GM10266 (cell line): Measurements from ENCODE around the gene FCRLB.
"Not testable (repeated sequence)": the region's sequence is repeated elsewhere in the genome, so short reads cannot be mapped to it uniquely, and the experiment has no call there.

ENCODE experiments used
- DNase-seq: peaks from one replicate; pipeline ENCODE4 v3.0.0; 2012; ENCODE audit errors: extremely low spot score
- CTCF ChIP-seq: IDR thresholded peaks from 2 replicates; pipeline ENCODE4 v1.5.1; 2012; ENCODE audit warnings: mild to moderate bottlenecking, low read depth; ENCODE audit not compliant: control insufficient read depth, insufficient read depth; ENCODE audit errors: missing control alignments

Gene FCRLB

GRCh38 chr1:161749509-161750407 lies 28.4 kb downstream of the FCRLB start, which contains the start of gene DUSP12:
Gene DUSP12, plus strand, starts transcription at chr1:161749786. Its CDS starts 16 bp downstream, at chr1:161749802.
- DNase-seq: peak; percentile 79
- peak; percentile 55 for TF ChIP-seq CTCF

GRCh38 chr1:161763522-161764098 lies 42.3 kb downstream of the FCRLB start:
- TF ChIP-seq CTCF: peak; percentile 54
- DNase-seq: no peak

GRCh38 chr1:161766102-161766981 lies 45.0 kb downstream of the FCRLB start, which contains the start of gene ATF6:
Gene ATF6, plus strand, starts transcription at chr1:161766320. Its CDS starts 41 bp downstream, at chr1:161766361.
- peak; percentile 70 for DNase-seq
- no peak for TF ChIP-seq CTCF

- no peak for TF ChIP-seq CTCF
- DNase-seq: no peak
These were observed 47.1 kb downstream of the FCRLB start for GRCh38 chr1:161768461-161768860.

GRCh38 chr1:161768986-161769672 lies 47.8 kb downstream of the FCRLB start:
- DNase-seq: no peak
- TF ChIP-seq CTCF: no peak

GRCh38 chr1:161769673-161770045 lies 48.3 kb downstream of the FCRLB start:
- DNase-seq: not testable (repeated sequence)

GRCh38 chr1:161770250-161770649 lies 48.9 kb downstream of the FCRLB start:
- DNase-seq: no peak
- TF ChIP-seq CTCF: no peak
